Activated T-cell treated with anti-CD3 and anti-CD28 coated beads for 1 hour (primary cell): ENCODE measurements around the gene CZIB.
A peak's percentile ranks its signal among the peaks of the same experiment; 100 is the strongest.

Experiments
- DNase-seq: peaks from one replicate; pipeline ENCODE4 v3.0.0-alpha.2; 2020; ENCODE audit warnings: low read depth

Gene CZIB

DNA sequence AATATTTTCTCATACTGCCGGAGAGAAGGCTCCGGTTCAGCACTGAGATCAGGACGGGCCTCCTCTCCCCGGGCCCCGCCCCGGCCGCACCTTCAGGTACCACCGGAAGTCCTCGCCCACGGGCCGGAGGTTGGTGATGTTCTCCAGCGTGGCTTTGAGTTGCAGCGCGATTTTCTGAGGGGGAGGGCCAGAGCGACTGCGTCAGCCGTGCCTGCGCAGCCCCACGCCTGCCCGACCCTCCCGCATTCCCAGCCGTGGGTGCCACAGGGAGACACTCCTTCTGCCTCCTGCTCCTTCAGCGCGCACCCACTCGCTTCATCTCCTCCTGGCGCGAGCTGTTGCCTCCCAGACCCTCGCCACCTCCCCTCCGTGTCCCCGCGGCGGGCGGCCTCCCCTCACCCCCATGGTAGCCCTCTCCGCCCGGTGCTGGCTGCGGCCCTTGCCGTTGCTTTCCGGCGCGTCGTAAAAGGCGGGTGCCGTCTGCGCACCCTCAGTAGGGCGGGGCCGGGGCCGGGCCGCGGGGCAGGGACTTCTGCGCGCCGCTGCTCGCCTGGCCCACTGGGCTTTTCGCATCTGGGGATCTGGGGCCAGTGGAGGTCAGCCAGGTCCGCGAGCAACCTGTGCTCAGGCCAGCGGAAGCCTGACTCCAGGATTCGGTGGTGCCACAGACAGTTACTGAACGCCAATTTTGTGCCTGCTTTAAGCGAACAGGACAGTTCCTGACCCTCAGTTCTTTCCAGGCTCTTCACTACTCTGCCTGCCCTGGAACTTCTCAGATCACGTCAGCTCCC, at the start of gene CZIB:
Gene CZIB (minus strand): TSS at position 464 of the 791 bp plus-strand sequence. CDS start 59 bp downstream, at position 405.
- DNase-seq: peak; percentile 89

- DNase-seq: no peak
Observed at GRCh38 chr1:53270107-53270506, 49.7 kb upstream of the CZIB start.

GRCh38 chr1:53267761-53268160, 47.3 kb upstream of the CZIB start:
- DNase-seq: no peak

- DNase-seq: no peak
Observed at GRCh38 chr1:53266038-53266437, 45.6 kb upstream of the CZIB start.

- no peak for DNase-seq
Observed at GRCh38 chr1:53265581-53265980, 45.1 kb upstream of the CZIB start.

DNA sequence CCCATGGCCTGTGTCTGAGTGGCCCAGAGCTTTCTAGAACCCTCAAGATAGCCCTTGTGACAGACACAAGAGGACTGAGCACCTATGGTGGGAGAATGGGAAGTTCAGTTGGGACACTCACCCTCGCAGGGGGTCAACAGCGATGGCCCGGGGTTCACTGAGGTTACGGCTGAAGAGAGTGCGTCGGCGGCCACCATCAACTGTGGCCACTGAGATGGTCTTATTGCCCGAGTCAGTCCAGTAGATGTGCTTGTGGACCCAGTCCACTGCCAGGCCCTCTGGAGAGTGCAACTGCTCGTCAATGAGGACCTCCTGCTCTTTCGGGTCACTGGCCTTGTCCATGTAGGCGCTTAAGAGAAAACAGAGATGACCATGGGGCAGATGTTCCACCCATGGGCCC, 43.6 kb upstream of the CZIB start:
- no peak for DNase-seq

- no peak for DNase-seq
Observed at GRCh38 chr1:53262000-53262399, 41.6 kb upstream of the CZIB start.

GRCh38 chr1:53260631-53261247, 40.3 kb upstream of the CZIB start:
- no peak for DNase-seq

- DNase-seq: no peak
Observed at GRCh38 chr1:53259932-53260331, 39.5 kb upstream of the CZIB start.

- no peak for DNase-seq
Observed at GRCh38 chr1:53258216-53258615, 37.8 kb upstream of the CZIB start.

DNA sequence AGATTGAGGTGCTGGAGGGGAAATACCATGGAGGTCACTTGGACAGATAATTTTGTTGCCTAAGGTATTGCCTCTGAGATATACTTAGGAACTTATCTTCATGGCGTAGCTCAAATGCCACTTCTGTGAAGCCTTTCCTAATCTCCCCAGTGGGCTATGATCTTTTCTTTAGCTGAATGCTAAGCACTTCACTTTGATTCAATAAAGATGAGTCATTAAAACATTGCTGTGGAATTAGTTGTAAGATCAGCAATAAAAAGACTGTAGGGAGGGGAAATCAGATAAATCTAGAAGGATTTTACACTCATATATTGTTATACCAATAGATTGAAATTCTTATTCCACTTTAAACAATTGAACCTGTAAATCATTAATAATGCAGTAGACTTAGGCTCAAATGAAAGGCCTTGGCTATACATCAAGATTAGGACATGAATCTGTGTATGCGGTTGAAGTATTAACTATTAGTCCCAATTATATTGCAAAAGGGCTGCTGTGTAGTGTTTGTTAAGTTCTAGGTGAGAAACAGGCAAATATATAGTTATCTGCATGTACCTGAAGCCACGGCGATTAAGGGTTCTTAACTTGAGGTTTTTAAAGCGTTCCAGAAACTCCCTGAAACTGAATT, 37.1 kb upstream of the CZIB start:
- DNase-seq: no peak

DNA sequence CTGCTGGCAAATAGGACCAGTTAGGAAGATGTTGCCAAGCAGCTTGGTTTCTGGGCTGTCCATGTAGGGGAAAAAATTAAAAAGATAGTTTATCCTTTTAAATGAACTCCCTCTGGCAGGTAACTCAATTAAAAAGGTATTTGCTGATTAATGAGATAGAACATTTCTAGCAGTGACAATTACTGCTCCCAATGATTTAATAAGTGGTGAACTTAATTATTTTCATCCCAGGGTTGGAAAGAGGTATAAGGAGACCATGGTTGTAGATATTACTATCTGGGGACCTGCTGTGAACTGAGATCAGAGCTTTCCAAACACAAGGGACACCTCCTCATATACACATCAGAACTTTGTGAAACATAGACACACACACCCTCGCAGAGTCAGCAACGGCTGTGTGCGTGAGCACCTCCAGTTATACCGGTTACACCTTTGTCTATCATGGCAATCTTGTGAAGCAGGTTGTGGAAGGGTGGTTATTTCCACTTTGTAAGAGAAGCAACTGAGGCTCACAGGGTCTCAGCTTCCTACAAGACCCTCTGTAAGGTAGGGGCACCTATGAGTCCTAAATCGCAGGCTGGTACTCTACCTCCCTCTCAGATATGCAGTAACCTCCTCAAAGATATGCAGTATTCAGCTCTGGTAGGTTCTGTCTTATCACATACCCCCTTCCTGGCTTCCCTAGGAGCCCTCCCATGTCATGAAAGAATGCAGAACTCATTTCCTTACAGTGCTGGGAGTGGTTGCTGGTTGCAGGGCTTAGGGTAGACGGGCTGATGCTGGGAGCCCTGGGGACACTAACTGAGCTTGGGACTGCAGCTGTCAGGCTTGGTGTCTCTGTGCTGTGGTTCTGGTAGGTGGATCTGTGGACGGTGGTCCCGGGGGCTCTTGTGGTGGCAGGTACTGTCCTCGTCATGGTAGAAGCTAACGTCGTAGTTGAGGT, 36.3 kb upstream of the CZIB start:
- DNase-seq: no peak

- DNase-seq: no peak
Observed at GRCh38 chr1:53255031-53255430, 34.6 kb upstream of the CZIB start.

DNA sequence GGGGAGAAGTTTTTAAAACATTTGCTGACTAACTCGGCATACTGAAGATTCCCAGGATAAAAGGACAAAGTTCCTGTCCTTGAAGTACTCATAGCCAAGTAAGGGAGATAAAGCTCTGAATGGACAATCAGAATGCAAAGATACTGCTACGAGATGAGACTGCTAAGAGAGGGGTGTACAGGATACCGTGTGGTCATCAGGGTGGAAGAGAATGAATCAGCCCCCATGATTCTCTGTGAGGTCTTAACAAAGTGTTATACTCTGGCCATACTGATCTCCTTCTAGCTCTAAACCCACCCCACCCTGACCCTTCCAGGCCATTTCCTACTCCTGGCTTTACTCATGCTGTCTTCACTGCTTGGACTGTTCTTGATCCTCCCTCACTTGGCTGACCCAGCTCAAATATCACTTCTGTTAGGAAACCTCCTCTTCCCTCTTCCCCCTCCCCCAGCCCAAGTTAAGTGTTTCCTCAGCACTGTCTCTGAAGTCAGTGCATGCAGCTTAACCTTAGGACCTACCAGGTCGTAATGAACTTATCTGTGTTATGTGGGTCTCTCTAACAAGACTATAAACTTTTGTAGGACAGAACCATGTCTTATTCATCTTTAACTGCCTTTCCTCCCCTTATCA, 33.7 kb upstream of the CZIB start:
- DNase-seq: no peak

GRCh38 chr1:53250325-53250724, 29.9 kb upstream of the CZIB start:
- no peak for DNase-seq

GRCh38 chr1:53249706-53250105, 29.3 kb upstream of the CZIB start:
- DNase-seq: no peak

- DNase-seq: no peak
Observed at GRCh38 chr1:53246261-53247134, 26.1 kb upstream of the CZIB start.

DNA sequence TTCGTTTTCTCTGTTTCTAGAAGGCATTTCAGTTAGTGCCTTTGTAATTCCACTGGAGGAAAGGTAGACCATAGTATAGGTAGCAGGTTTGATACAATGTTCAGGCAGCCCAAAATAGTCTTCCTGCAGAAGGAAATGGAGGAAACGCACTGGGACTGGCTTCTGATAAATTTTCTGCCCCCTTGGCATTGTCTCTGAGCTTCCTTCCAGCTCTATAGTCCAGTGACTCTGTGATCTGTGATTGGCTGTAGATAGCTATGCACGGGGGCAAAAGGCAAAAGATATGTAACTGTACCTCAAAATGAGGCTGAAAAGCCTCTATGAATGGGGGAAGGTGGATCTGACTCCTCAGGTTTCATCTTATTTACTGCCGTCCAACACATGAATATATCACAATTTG, 23.7 kb upstream of the CZIB start:
- DNase-seq: no peak

DNA sequence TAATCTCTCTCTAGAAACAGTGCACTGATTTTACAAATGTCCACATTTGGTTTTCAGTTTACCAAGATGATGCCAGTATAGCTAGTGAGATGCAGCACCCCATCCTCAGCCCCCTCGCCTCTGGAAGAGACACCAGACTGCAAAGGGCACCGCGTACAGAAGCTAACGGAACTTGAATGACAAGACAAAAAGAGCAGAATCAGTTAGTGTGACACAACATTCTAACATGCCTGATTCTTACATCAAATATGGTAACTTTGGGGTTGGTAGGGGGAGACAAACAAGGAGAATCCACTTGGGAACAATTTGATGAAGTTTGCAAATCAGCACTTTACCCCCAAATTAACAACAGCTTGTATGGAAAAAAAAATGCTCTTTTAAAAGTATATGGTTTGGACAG, 21.9 kb upstream of the CZIB start:
- no peak for DNase-seq

DNA sequence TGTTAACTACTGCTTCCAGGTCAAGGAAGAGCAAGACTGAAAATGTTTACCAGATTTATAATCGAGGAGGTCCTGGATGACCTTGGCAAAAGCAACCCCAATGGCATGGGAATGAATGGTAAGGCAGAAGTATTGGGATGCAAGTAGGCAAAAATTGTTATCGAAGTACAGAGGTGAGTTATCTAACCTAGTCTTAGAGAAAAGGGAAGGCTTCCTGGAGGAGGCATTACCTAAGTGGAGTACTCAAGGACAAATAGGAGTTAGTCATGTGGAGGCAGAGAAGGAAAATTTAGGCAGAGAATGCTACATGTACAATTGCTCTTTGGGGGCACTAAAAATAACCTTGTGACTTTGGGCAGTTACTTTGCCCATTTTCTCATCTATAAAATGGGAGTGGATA, 21.4 kb upstream of the CZIB start:
- no peak for DNase-seq
